HCT116 (cell line): ENCODE measurements around the gene GALNT5. TPM values are rescaled to one million over a fixed set of nuclear protein-coding genes. Genes with fewer than 3 reads are reported as not detected.

Experiments used
- ATAC-seq: fragments of 200-7000 bp; cut with Tn5 transposase; 2 replicates; pipeline ENCODE4 v1.9.1; 2020; ENCODE audit warnings: mild to moderate bottlenecking, moderate library complexity
- BruUV-seq: library from RNA; stranded (reverse); fragments of 400-500 nt; replicated peaks from 2 replicates; lab custom pipeline; 2021; lab: Mats Ljungman, UMichigan
- CTCF ChIA-PET: fragments of 300-600 bp; sonication (Branson Sonifier 250); formaldehyde crosslinking; loops from one replicate; lab custom pipeline; 2021; ENCODE audit warnings: antibody characterized with exemption; lab: Charles Lee
- POLR2A ChIA-PET: fragments of 300-600, 350-600 bp; sonication (Branson Sonifier 250); formaldehyde crosslinking; loops from one replicate; lab custom pipeline; 2021; ENCODE audit warnings: antibody characterized with exemption; lab: Charles Lee
- RAD21 ChIA-PET, 2 experiments: fragments of 300-600 bp; sonication (Branson Sonifier 250); formaldehyde crosslinking; loops; one replicate each; lab custom pipeline; 2023; ENCODE audit warnings: low total read pairs in 2 of 2; ENCODE audit not compliant: uncharacterized antibody in 2 of 2, unreplicated experiment in 2 of 2, low non-redundant PET in 1 of 2; lab: Charles Lee
- DNase-seq: peaks from one replicate; pipeline ENCODE4 v3.0.0-alpha.2; 2010; ENCODE audit warnings: low read depth, low spot score
- H2AFZ ChIP-seq: fragments of 200-600 bp; shearing (Covaris generic), sonication (generic); 2 replicates; pipeline ENCODE4 v1.6.1; 2017; ENCODE audit warnings: low read depth, mixed run types, mixed read lengths, antibody characterized with exemption, low read length; ENCODE audit not compliant: poor library complexity, severe bottlenecking
- H3K27ac ChIP-seq: 2 replicates; pipeline ENCODE4 v1.5.1; 2012; ENCODE audit warnings: low read depth, low read length
- H3K27me3 ChIP-seq: fragments of 200-600 bp; sonication (generic); 2 replicates; pipeline ENCODE4 v1.6.1; 2016; ENCODE audit warnings: mixed run types, low read length, mixed read lengths; ENCODE audit not compliant: insufficient read depth
- H3K36me3 ChIP-seq, 2 experiments: fragments of 200-500 bp in 1 of 2; fragments of 200-600 bp in 1 of 2; sonication (Bioruptor generic) in 1 of 2; sonication (generic) in 1 of 2; 2 replicates each; pipeline versions ENCODE4 v1.5.1 to v1.6.1; 2014 to 2016; ENCODE audit warnings: low read length in 2 of 2, inconsistent platforms in 1 of 2, mixed read lengths in 1 of 2, mixed run types in 1 of 2; ENCODE audit not compliant: insufficient read depth in 2 of 2, control insufficient read depth in 1 of 2
- H3K4me1 ChIP-seq, 2 experiments: fragments of 200-600 bp in 1 of 2; sonication (generic) in 1 of 2; 2 replicates each; pipeline versions ENCODE4 v1.5.1 to v1.6.1; 2012 to 2017; ENCODE audit warnings: low read length in 2 of 2, inconsistent platforms in 1 of 2, mild to moderate bottlenecking in 1 of 2, mixed read lengths in 1 of 2, mixed run types in 1 of 2, moderate library complexity in 1 of 2; ENCODE audit not compliant: insufficient read depth in 2 of 2, control insufficient read depth in 1 of 2
- H3K4me2 ChIP-seq: fragments of 200-600 bp; sonication (generic); 2 replicates; pipeline ENCODE4 v1.6.1; 2017; ENCODE audit warnings: mixed run types, low read length, mixed read lengths
- H3K4me3 ChIP-seq, 2 experiments: fragments of 200-600 bp in 1 of 2; sonication (generic) in 1 of 2; replicated peaks in 1 of 2; 2 replicates each; pipeline ENCODE4 v1.5.1; 2011 to 2016; ENCODE audit warnings: low read length in 2 of 2, control low read depth in 1 of 2, low read depth in 1 of 2, mild to moderate bottlenecking in 1 of 2, mixed read lengths in 1 of 2, mixed run types in 1 of 2
- H3K79me2 ChIP-seq: fragments of 200-600 bp; sonication (generic); 2 replicates; pipeline ENCODE4 v1.6.1; 2017; ENCODE audit warnings: mild to moderate bottlenecking, mixed run types, low read length, moderate library complexity, mixed read lengths; ENCODE audit not compliant: insufficient read depth
- H3K9ac ChIP-seq: fragments of 200-600 bp; sonication (generic); 2 replicates; pipeline ENCODE4 v1.6.1; 2016; ENCODE audit warnings: low read length, mixed read lengths
- H3K9me2 ChIP-seq: fragments of 200-600 bp; sonication (generic), shearing (Covaris generic); 2 replicates; pipeline ENCODE4 v1.6.1; 2017; ENCODE audit warnings: mixed run types, mild to moderate bottlenecking, moderate library complexity; ENCODE audit not compliant: insufficient read depth
- H3K9me3 ChIP-seq, 2 experiments: fragments of 200-500 bp in 1 of 2; fragments of 200-600 bp in 1 of 2; sonication (Bioruptor generic) in 1 of 2; sonication (generic) in 1 of 2; 2 replicates each; pipeline ENCODE4 v1.6.1; 2014 to 2017; ENCODE audit warnings: low read length in 2 of 2, mixed read lengths in 2 of 2, inconsistent platforms in 1 of 2, low read depth in 1 of 2, mild to moderate bottlenecking in 1 of 2, mixed run types in 1 of 2, moderate library complexity in 1 of 2; ENCODE audit not compliant: control insufficient read depth in 1 of 2, insufficient read depth in 1 of 2
- H4K20me1 ChIP-seq: fragments of 200-600 bp; sonication (generic), shearing (Covaris generic); 2 replicates; pipeline ENCODE4 v1.6.1; 2017; ENCODE audit warnings: mixed run types, mild to moderate bottlenecking, moderate library complexity; ENCODE audit not compliant: insufficient read depth
- CTCF ChIP-seq, 3 experiments: fragments of 200-600 bp in 1 of 3; sonication (generic) in 1 of 3; IDR thresholded peaks in 2 of 3; conservative IDR thresholded peaks in 1 of 3; 2 replicates each; pipeline ENCODE4 v1.5.1; 2012 to 2017; ENCODE audit warnings: low read depth in 2 of 3, low read length in 2 of 3, antibody characterized with exemption in 1 of 3, borderline replicate concordance in 1 of 3, control low read depth in 1 of 3, mild to moderate bottlenecking in 1 of 3, mixed read lengths in 1 of 3, mixed run types in 1 of 3, moderate library complexity in 1 of 3; ENCODE audit not compliant: insufficient read depth in 1 of 3
- ELF1 ChIP-seq: IDR thresholded peaks from 2 replicates; pipeline ENCODE4 v1.6.1; 2012; ENCODE audit warnings: low read depth, borderline replicate concordance
- EZH2 ChIP-seq: fragments of 200-600 bp; sonication (generic); IDR thresholded peaks from 2 replicates; pipeline ENCODE4 v1.6.1; 2017; ENCODE audit warnings: antibody characterized with exemption, mixed run types
- FOSL1 ChIP-seq: IDR thresholded peaks from 2 replicates; pipeline ENCODE4 v1.6.1; 2012; ENCODE audit warnings: low read depth
- JUND ChIP-seq: IDR thresholded peaks from 2 replicates; pipeline ENCODE4 v1.6.1; 2012
- POLR2A ChIP-seq: IDR thresholded peaks from 2 replicates; pipeline ENCODE4 v1.7.0; 2011; ENCODE audit warnings: borderline replicate concordance; ENCODE audit not compliant: insufficient read depth, insufficient read length; ENCODE audit errors: extremely low read depth
- POLR2AphosphoS5 ChIP-seq: IDR thresholded peaks from 2 replicates; pipeline ENCODE4 v1.6.1; 2011; ENCODE audit warnings: mild to moderate bottlenecking, low read depth, low read length, moderate library complexity
- RAD21 ChIP-seq: IDR thresholded peaks from 2 replicates; pipeline ENCODE4 v1.6.1; 2012; ENCODE audit warnings: low read depth, mild to moderate bottlenecking
- SIN3A ChIP-seq: IDR thresholded peaks from 2 replicates; pipeline ENCODE4 v1.6.1; 2012; ENCODE audit warnings: low read depth
- SP1 ChIP-seq: IDR thresholded peaks from 2 replicates; pipeline ENCODE4 v1.6.1; 2012; ENCODE audit warnings: low read depth
- ZFX ChIP-seq: fragments of 450-650 bp; IDR thresholded peaks from 2 replicates; pipeline ENCODE4 v1.6.1; 2017
- intact Hi-C: fragments of 100-400 bp; cut with micrococcal nuclease; formaldehyde crosslinking; loops from 2 replicates; pipeline ENCODE4 v1.10.0; 2022
- total RNA-seq: library from RNA; stranded (reverse); gene quantifications from one replicate; pipeline ENCODE4 v1.2.1, GENCODE V29; 2021; ENCODE audit not compliant: unreplicated experiment
- TF ChIP-seq, protein P1 (sequence below): IDR thresholded peaks from 2 replicates; pipeline ENCODE4 v1.6.1; 2012
- TF ChIP-seq, protein P2 (sequence below): IDR thresholded peaks from 2 replicates; pipeline ENCODE4 v1.6.1; 2012; ENCODE audit warnings: low read depth

The GALNT5 gene
- total RNA-seq, 1 experiment from 2014 or later = 3.9 TPM

DNA sequence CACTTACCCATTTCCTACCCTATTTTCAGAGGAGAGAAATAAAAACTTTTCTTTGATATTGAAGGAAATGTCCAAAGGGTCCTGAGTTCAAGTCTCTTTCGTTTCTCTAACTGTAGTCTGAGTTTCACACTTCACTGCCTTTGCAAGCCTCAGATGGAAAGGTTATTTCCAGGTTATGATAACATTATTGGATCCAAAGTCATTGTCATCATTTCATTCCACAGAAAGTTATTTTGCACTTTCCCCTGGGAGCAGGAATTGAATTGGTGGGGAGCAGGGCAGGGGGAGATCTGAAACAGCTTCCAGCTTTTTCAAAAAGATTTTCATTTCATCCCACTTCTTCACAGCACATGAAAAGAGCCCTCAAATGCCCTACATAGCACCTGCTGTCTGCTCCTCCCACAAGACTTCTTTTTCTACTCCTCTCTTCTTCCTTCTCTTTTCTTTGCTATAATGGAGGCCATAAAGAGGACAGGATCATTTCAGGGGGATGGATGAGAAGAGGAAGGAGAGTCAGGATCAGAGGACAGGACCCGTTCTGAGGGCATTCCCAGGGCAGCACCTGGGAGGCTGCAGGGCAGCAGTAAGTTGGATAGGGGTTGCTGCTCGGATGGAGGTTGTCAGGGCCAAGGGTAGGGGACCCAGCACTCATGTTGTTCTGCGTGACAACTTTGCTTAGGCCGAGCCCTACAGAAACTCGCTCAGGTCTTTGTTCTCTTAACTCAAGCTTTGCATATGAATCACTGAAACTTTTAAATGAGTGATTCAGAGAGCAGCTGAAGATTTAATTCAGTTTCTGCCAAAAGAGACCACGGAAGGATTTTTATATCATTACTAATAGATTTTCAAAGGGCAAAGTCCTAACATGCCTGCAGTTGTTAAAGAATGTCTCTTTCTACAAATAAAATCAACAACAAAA, 11.4 kb upstream of the GALNT5 start:
- peak overlapping the region; percentile 73 for H3K4me2 ChIP-seq
- H3K4me3 ChIP-seq = peak overlapping the region; percentile 15 to 33; a peak in 3 of 4 replicates
- ChIA-PET RAD21 (no interaction called here), CTCF (no interaction called here), POLR2A (no interaction called here)
- no peaks in the 10 kb centered on the region for H3K9me3 ChIP-seq
- peak; percentile 58 for DNase-seq
- H3K4me1 ChIP-seq = peaks cover 15 to 53% of the 10 kb centered on the region in 2 experiments
- H3K27ac ChIP-seq = peak overlapping the region; percentile 57
- H3K9ac ChIP-seq = peak overlapping the region; percentile 56
- ATAC-seq = peak; percentile 86
- H3K9me2 ChIP-seq = no peaks in the 10 kb centered on the region
- intact Hi-C loops = no loop called here
- no peaks in the 10 kb centered on the region for H3K36me3 ChIP-seq
- no TSS peak for BruUV-seq
- no peaks in the 10 kb centered on the region for H3K27me3 ChIP-seq
- H2AFZ ChIP-seq = peak overlapping the region; percentile 28
- no peaks in the 10 kb centered on the region for H4K20me1 ChIP-seq
- TF ChIP-seq CTCF (IDR thresholded peaks at IDR 0.05 in 2 of 3, conservative IDR thresholded peaks at IDR 0.05 in 1 of 3; ENCODE audit: borderline replicate concordance in 1 of 3, insufficient read depth in 1 of 3, low read depth in 2 of 3, low read length in 2 of 3) = no peak
- peak; percentile 82 for TF ChIP-seq JUND
- TF ChIP-seq ELF1 = no peak
- TF ChIP-seq RAD21 = no peak
- TF ChIP-seq SIN3A = no peak
- TF ChIP-seq, protein P1, sequence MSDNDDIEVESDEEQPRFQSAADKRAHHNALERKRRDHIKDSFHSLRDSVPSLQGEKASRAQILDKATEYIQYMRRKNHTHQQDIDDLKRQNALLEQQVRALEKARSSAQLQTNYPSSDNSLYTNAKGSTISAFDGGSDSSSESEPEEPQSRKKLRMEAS = no peak
- peak; percentile 77 for TF ChIP-seq FOSL1
- no peak for TF ChIP-seq POLR2A
- TF ChIP-seq SP1 = peak; percentile 80
- no peak for TF ChIP-seq EZH2
- TF ChIP-seq POLR2AphosphoS5 = peak; percentile 25; the same call in 1 of the 2 replicates
- TF ChIP-seq, protein P2, sequence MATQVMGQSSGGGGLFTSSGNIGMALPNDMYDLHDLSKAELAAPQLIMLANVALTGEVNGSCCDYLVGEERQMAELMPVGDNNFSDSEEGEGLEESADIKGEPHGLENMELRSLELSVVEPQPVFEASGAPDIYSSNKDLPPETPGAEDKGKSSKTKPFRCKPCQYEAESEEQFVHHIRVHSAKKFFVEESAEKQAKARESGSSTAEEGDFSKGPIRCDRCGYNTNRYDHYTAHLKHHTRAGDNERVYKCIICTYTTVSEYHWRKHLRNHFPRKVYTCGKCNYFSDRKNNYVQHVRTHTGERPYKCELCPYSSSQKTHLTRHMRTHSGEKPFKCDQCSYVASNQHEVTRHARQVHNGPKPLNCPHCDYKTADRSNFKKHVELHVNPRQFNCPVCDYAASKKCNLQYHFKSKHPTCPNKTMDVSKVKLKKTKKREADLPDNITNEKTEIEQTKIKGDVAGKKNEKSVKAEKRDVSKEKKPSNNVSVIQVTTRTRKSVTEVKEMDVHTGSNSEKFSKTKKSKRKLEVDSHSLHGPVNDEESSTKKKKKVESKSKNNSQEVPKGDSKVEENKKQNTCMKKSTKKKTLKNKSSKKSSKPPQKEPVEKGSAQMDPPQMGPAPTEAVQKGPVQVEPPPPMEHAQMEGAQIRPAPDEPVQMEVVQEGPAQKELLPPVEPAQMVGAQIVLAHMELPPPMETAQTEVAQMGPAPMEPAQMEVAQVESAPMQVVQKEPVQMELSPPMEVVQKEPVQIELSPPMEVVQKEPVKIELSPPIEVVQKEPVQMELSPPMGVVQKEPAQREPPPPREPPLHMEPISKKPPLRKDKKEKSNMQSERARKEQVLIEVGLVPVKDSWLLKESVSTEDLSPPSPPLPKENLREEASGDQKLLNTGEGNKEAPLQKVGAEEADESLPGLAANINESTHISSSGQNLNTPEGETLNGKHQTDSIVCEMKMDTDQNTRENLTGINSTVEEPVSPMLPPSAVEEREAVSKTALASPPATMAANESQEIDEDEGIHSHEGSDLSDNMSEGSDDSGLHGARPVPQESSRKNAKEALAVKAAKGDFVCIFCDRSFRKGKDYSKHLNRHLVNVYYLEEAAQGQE = no peak
- TF ChIP-seq ZFX = no peak
- no peaks in the 10 kb centered on the region for H3K79me2 ChIP-seq
